Stimulated activated CD8-positive, alpha-beta memory T cell treated with anti-CD3 and anti-CD28 coated beads, Interleukin-15, amount 100 ng/mL, for 48 hours (primary cell): ENCODE results near the gene ARPC1A.
"Not testable (repeated sequence)": the region's sequence is repeated elsewhere in the genome, so short reads cannot be mapped to it uniquely, and the experiment has no call there.

Experiments
- DNase-seq, 2 donors: peaks; one replicate each; pipeline ENCODE4 v3.0.0-alpha.2; 2020; ENCODE audit warnings: low read depth in 2 of 2

ARPC1A gene

DNA sequence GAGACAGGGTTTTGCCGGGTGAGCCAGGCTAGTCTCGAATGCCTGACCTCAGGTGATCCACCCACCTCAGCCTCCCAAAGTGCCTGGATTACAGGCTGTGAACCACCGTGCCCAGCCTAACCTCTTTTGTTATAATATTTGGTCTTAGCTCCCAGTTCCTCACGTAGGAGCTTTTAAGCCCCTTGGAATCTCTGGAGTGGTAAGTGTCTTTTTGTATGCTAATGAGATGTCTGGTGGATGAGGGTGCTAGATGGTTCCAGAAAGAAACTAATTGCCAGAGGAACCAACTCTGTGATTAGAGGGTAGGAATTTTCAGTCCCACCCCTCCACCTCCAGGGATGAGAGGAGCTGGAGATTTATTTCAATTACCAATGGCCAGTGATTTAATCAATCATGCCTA, 5.3 kb upstream of the ARPC1A start:
- no peak for DNase-seq

DNA sequence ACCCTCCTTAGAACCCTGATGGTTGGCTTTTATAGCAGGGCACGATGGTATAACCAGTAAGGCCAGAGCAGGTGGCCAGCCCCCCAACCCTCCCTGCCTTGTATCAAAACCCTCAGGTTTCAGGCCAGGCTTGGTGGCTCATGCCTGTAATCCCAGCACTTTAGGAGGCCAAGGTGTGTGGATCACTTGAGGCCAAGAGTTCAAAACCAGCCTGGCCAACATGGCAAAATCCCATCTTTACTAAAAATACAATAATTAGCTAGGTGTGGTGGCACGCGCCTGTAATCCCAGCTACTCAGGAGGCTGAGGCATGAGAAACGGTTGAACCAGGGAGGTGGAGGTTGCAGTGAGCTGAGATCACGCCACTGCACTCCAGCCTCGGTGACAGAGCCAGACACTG, 3.0 kb upstream of the ARPC1A start:
- not testable (repeated sequence) for DNase-seq

DNA sequence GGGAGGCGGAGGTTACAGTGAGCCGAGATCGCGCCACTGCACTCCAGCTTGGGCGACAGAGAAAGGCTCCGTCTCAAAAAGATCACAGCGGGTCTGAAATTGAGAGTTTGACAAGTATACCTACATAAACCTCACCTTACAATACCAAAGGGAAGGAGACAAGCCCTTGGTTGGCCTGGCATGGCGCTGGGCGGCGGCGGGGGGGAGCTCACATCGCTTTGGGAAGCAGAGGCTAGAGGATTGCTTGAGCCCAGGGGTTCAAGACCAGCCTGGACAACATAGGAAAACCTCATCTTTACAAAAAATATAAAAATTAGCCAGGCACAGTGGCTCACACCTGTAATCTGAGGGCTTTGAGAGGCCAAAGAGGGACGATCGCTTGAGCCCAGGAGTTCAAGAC, 1.1 kb upstream of the ARPC1A start:
- no peak for DNase-seq

DNA sequence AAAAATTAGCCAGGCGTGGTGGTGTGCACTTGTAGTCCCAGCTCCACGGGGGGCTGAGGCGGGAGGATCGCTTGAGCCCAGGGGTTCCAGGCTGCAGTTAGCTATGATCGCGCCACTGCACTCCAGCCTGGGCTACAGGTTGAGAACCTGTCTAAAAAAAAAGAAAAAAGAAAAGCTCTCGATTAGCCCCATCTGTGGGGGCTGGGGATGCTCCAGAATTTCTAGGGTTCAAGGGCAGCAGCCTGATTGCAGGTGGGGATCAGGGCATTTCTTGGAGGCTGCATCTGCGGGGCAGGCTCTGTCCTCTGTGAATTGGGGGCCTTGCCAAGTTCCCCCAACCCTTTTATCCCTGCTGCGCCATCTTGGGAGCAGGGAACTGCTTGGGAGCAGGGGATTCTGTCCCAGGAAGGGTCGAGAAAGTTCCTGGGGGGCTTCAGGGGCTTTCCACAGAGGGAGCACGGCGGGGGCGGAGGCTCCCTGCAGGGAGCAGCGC, 651 bp upstream of the ARPC1A start:
- no peak for DNase-seq

DNA sequence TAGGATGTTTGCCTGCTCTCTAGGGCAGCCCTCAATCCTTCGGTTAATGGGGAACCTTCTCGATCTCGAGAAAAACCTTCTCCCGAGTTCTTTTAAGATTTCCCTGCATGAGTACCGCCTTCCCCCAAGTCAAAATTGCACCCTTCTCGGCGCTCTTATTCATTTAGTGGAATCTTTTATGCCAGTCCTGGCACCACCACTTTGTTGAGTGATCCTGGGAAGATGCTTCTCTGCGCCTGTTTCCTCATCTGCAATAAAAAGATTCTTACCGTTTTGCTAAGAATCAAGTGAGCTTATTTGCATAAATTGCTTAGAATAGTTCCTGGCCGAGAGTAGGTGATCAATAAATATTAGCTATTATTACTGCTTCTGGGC, 697 bp downstream of the ARPC1A start:
- DNase-seq, result no peak

DNA sequence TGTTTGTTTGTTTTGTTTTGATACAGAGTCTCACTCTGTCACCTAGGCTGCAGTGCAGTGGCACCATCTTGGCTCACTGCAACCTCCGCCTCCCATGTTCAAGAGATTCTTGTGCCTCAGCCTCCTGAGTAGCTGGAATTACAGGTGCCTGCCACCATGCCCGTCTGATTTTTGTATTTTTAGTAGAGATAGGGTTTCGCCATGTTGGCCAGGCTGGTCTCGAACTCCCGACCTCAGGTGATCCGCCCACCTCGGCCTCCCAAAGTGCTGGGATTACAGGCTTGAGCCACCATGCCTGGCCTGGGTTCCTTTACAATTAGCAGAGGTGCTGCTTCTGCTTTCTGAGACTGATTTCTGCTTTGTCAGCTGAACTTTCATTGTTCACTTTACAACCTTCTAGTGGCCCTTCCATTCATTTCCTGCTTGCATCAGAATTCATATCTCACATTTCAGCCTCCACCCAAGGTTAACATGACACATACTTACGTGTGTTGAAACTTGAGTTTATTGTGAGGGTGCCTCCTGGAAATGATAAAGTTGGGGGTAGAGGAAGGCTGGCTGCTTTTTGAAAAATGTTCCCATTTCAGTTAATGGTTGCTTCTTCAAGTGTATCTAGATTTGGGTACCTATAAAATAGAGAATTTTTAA, 4.7 kb downstream of the ARPC1A start:
- not testable (repeated sequence) for DNase-seq

DNA sequence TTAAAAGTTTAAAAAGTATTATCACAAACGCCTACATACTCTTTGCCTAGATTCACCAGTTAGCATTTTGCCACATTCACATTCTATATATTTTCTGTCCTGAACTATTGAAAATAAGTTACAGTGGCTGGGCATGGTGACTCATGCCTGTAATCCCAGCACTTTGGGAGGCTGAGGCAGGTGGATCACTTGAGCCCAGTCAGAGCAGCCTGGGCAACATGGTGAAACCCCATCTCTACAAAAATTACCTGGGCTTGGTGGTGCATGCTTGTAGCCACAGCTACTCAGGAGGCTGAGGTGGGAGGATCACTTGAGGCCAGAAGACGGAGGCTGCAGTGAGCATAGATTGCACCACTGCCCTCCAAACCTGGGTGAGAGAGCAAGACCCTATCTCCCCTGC, 5.3 kb downstream of the ARPC1A start:
- no peak for DNase-seq

DNA sequence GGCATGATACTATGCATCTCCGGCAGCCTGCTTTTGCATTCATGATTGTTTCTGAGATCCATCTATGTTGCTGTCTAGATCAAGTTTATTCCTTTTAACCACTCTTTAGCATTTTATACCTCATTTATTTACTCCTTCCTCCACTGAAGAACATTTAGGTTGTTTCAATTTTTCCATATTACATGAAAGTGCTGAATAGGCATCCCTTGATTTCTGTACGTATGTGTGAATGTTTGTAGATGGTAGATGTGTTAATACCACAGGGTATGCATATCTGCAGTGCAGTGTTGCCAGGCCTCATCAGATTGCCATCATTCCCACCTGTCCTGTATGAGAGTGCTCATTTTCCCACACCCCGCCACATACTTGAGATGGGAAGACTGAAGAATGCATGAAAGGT, 13.9 kb downstream of the ARPC1A start:
- no peak for DNase-seq

DNA sequence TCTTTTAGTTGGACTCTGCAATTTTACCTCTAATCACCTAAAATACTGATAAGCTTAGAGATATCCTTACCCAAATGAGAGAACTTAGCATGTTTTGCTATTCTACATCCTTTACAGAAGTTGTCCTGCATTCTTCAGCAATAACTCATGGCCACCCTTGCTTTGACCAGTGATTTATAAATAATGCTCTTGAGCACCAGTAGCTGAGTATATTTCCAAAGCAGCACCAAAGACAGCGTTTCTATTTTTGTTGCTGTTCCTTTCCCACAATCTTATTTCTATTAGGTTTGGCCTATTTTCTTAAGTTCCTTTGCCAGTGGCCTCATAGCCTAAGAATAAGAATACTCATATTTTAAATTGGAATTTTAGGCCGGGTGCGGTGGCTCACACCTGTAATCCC, 15.0 kb downstream of the ARPC1A start:
- DNase-seq, result no peak

DNA sequence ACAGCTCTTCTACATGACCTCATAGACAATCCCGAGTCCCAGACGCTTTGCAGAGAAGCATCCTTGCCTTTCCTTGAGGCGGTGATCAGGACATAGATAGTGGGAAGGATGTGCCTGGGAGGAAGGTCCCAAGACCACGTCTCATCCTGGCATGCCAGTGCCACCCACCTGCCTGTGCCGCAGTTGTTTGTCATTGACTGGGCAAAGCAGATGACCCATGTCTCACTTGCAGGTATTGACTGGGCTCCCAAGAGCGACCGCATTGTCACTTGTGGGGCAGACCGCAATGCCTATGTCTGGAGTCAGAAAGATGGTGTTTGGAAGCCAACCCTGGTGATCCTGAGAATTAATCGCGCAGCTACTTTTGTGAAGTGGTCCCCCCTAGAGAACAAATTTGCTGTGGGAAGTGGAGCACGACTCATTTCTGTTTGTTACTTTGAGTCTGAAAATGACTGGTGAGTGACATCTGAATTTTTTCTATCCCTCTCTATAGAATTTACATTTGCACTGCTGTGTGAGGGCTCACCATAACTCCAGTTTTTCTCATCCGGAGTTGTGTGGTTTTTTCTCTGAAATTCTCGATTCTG, 18.5 kb downstream of the ARPC1A start:
- DNase-seq, result no peak

DNA sequence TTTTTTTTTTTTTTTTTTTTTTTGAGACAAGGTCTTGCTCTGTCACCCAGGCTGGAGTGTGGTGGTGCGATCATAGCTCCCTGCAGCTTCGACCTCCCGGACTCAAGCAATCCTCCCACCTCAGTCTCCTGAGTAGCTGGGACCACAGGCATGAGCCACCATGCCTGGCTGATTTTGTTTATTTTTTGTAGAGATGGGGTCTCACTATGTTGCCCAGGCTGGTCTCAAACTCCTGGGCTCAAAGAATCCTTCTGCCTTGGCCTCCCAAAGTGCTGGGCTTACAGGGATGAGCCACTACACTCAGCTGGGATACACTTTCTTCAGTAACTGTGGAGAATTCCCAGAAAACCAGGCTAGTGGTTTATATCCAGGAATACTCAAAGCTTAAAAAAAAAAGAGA, 24.9 kb downstream of the ARPC1A start:
- not testable (repeated sequence) for DNase-seq

DNA sequence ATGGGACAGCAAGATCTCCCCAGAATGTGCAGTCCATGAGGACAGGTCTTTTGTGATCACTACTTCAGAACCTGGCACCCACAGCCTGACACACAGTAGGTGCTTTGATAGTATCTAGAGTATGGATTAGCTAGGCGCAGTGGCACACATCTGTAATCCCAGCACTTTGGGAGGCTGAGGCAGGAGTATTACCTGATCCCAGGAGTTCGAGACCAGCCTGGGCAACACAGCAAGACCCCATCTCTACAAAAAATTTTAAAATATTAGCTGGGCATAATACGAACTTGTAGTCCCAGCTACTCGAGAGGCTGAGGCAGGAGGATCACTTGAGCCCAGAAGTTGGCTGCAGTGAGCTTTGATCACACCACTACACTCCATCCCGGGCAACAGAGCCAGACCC, 26.5 kb downstream of the ARPC1A start:
- no peak for DNase-seq

DNA sequence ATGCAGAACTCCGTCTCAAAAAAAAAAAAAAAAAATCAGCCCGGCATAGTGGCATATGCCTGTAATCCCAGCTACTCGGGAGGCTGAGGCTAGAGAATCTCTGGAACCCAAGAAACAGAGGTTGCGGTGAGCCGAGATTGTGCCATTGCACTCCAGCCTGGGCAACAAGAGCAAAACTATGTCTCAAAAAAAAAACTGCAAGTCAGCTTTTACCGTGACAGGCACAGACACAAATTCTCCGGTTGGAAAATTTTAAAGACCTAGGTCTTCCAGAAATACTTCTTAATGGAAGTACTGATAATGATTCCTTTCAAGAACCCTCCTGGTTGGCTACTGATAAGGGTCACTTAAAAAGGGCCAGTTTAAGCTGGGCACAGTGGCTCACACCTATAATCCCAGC, 29.4 kb downstream of the ARPC1A start:
- no peak for DNase-seq

DNA sequence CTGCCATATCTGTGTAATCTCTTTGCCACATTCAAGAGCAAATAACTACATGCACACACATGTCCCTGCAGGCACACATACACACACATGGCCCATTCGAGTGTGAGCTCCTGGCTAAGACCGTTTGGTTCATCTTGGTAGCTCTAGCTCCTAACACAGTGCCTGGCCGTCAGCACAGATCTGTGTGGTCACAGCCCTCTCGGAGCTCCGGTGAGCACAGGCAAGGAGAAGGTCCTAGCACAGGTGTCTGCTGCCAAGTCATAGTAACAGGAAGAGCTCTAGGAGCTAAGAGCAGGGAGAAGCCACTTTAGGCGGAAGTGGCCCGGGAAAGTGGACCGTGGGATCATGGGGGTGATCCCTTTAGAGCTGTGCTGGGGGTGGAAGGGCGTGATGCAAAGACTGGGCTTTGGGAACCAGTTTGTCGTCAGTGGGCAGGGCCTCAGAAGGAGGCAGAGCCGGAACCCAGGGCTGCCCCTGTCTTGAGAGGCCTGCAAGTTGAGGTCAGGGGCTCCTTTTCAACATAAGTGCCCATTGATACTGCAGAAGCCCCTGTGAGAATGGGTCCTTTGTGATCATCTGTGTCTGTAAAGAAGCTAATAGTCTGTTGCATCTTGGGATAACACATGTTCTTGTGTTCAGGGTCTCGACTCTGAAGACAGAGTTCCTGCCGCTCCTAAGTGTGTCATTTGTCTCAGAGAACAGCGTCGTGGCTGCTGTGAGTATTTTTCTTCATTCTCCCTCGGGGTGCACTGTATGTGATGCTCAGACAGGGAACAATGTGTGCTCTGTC, 32.2 kb downstream of the ARPC1A start:
- DNase-seq, result no peak

DNA sequence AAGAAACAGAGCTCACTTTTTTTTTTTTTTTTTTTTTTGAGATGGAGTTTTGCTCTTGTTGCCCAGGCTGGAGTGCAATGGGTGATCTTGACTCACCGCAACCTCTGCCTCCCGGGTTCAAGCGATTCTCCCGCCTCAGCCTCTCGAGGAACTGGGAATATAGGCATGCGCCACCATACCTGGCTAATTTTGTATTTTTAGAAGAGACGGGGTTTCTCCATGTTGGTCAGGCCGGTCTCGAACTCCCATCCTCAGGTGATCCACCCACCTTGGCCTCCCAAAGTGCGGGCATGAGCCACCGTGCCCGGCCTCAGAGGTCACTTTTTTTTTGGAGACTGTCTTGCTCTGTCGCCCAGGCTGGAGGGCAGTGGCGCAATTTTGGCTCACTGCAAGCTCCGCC, 32.8 kb downstream of the ARPC1A start:
- DNase-seq, result not testable (repeated sequence)

DNA sequence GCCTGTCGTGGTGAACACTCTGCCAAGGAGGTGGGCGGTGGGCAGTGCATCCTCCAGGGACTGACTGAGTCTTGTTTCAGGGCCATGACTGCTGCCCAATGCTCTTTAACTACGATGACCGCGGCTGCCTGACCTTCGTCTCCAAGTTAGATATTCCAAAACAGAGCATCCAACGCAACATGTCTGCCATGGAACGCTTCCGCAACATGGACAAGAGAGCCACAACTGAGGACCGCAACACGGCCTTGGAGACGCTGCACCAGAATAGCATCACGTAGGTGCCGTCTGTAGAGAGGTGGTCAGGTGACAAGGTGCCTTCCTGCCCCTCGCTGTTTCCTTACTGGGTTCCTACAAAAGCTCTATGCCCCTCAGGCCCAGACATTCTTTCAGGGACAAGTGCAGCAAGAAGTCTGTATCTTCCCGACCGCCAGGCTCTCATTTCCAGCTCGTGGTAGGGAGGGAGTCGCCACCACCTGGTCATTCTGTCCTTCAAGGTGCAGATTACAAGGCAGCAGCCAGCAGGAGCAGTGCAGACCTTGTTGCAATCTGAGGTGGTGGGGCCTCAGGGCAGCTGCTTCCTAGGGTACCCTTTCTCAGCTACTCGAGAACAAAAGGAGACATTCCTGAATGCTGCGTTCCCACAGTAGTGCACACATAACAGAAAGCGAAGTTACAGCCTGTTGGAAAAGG, 33.9 kb downstream of the ARPC1A start:
- DNase-seq, result no peak

DNA sequence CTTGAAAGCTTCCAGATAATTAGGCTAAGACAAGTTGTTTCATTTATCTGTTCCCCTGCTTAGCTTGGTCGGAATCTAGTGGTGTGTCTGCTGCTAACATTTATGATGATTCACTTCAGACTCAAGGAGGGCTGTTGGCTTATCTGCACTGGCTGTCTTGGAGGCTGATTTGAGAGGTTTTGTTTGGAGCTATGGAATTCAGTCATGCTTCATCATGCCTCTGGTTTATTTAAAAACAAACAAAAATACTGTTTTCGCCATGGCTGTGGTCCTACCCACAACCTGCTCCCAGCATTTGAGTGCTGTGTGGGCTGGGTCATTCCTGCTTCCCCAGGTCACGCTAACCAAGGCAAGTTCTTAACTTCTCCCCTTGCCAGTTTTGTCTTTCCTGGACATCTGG, 37.1 kb downstream of the ARPC1A start:
- no peak for DNase-seq

DNA sequence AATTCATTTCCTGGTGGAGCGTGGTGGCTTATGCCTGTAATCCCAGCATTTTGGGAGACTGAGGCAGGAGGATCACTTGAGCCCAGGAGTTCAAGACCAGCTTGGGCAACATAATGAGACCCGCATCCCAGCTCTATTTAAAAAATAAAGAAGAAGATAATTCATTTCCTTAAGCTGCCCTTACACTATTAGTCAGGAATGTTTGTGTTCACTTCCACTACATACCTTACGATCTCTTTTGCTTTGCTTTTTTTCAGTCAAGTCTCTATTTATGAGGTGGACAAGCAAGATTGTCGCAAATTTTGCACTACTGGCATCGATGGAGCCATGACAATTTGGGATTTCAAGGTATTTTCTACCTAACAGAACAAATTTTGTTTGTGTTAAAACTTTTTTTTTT, 37.6 kb downstream of the ARPC1A start:
- no peak for DNase-seq

DNA sequence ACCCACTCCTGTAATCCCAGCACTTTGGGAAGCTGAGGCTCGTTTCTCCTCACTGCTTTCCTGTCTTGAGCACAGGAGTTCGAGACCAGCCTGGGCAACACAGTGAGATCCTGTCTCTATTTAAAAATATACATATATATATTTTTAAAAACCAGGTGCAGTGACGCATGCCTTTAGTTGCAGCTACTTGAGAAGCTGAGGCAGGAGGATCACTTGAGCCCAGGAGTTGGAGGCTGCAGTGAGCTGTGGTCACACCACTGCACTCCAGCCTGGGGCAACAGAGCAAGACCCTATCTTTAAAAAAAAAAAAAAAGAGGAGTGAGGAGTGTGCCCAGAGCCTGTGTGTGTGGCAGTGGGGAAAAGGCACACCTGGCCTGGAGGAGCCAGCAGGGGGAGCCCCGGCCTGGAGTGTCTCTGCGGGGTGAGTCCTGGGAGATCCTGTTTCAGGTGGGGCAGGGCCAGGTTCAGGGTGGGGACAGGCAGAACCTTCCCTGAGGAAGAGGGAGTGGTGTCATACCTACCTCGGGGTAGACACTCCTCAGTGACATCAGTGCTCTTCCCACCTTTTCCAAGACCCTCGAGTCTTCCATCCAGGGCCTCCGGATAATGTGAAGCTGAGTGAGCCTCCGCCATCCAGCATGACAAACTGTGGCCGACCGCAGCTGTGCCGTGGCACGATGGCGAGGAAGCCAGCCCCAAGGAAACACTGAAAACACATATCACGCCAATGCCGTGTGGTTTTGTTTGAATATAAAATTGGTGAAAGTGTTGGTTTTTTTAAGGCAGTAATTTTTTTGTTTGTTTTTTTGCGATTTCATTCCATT, 39.8 kb downstream of the ARPC1A start:
- DNase-seq, result no peak

DNA sequence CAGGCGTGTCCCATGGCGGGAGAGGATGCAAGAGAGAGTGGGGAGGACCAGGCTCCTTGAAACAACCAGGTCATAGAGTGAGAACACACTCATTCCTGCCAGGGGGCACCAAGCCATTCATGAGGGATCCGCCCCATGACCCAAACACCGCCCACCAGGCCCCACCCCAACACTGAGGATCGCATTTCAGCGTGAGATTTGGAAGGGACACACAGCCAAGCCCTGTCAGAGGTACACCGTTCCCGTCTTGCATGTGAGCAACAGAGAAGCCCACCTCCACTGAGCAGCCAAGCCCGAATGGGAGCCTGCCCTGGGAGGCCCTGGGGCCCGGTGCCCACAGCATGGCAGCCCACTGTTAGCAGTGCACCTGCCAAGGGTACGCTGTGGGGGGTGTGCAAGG, 40.9 kb downstream of the ARPC1A start:
- DNase-seq, result no peak

DNA sequence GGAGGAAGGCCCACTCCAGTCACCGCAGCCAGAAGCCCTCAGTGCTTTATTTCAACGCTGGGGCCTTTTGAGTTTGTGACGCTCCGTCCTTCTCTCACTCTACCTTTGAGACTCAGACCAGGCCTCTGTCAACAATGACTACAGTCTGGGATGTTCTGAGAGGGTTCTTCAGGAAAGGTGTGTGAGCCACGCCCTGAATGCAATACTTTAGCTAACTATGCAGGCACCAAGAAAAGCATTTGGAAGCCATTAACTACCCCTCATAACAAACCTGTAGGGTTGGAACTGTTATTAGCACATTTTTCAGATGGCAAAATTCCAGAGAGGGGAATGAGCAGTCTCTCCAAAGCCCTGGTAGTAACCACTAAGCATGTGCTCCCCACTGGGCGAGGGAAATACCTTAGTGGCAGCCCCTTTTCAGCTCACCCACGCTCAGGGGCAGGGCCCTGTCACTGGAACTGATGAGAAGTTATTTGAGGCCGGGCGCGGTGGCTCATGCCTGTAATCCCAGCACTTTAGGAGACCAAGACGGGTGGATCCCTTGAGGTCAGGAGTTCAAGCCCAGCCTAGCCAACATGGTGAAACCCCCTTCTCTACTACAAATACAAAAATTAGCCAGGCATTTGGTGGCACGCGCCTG, 43.2 kb downstream of the ARPC1A start:
- DNase-seq, result no peak
